Measurements from ENCODE around the gene FAM89B. TPM values are rescaled to one million over a fixed set of nuclear protein-coding genes. Genes with fewer than 3 reads are reported as not detected.

The FAM89B gene
- total and polyA plus RNA-seq, 3 donors from 2014 or later: 25.8 to 63.2 (median 59.9) TPM

GRCh38 chr11:65569973-65570918 lies 2.1 kb upstream of the FAM89B start, which contains the start of gene ZNRD2:
Gene ZNRD2, plus strand, starts transcription at chr11:65570477. Its CDS starts 15 bp downstream, at chr11:65570492.
- peaks cover 41% of the 10 kb centered on the region for H3K4me1 ChIP-seq
- DNase-seq: peak; percentile 99

GRCh38 chr11:65571420-65571819 lies 918 bp upstream of the FAM89B start:
- Histone ChIP-seq H3K9me3 (no peaks in the 10 kb centered on the region), H3K27me3 (no peaks in the 10 kb centered on the region), H3K4me3 (no peak overlapping the region), H3K27ac (peak overlapping the region in 1 of 2 donors; percentile 87), H3K4me1 (peaks cover 46% of the 10 kb centered on the region), H3K36me3 (ENCODE audit: low read depth, missing control alignments) (no peaks in the 10 kb centered on the region)
- intact Hi-C loops (cut with DNase I; ENCODE audit: low total_unique reads): no loop called here
- WGBS, 2 donors: 48 to 56% methylated on average over 4 to 9 of the region's 9 CpGs
- TF ChIP-seq POLR2A (IDR thresholded peaks at IDR 0.05) (no peak), CTCF (IDR thresholded peaks at IDR 0.05) (no peak)
- no peak for DNase-seq

More at GRCh38 chr11:65569973-65570918, 2.1 kb upstream of the FAM89B start, which contains the start of gene ZNRD2:
- Histone ChIP-seq H3K27me3 (no peaks in the 10 kb centered on the region), H3K27ac (peak within 1 kb of the TSS; percentile 88 to 89), H3K4me3 (peak within 1 kb of the TSS; percentile 75 to 93), H3K9me3 (no peaks in the 10 kb centered on the region), H3K36me3 (ENCODE audit: low read depth, missing control alignments) (no peaks in the 10 kb centered on the region)
- intact Hi-C loops (cut with DNase I; ENCODE audit: low total_unique reads): no loop called here
- WGBS, 2 donors: 0% methylated on average over 6 to 79 of the region's 89 CpGs
- TF ChIP-seq POLR2A (IDR thresholded peaks at IDR 0.05): no peak
- peak; percentile 29 to 57 (median 40) for TF ChIP-seq CTCF (IDR thresholded peaks at IDR 0.05)

GRCh38 chr11:65571940-65572339 lies 398 bp upstream of the FAM89B start:
- no peaks in the 10 kb centered on the region for H3K36me3 ChIP-seq (ENCODE audit: low read depth, missing control alignments)
- intact Hi-C loops (cut with DNase I; ENCODE audit: low total_unique reads): no loop called here
- peak overlapping the region; percentile 65 to 87 for H3K27ac ChIP-seq
- TF ChIP-seq POLR2A (IDR thresholded peaks at IDR 0.05) (no peak), CTCF (IDR thresholded peaks at IDR 0.05) (no peak)
- peaks cover 51% of the 10 kb centered on the region for H3K4me1 ChIP-seq
- WGBS, 2 donors: 7 to 22% methylated on average over 4 to 11 of the region's 11 CpGs
- H3K9me3 ChIP-seq: no peaks in the 10 kb centered on the region
- DNase-seq: no peak
- peak overlapping the region in 1 of 2 donors; percentile 69 for H3K4me3 ChIP-seq
- no peaks in the 10 kb centered on the region for H3K27me3 ChIP-seq

- Histone ChIP-seq H3K9me3 (no peaks in the 10 kb centered on the region), H3K4me3 (peak overlapping the region; percentile 68 to 69), H3K27me3 (no peaks in the 10 kb centered on the region), H3K4me1 (peaks cover 62% of the 10 kb centered on the region), H3K36me3 (ENCODE audit: low read depth, missing control alignments) (no peaks in the 10 kb centered on the region), H3K27ac (peak overlapping the region in 1 of 2 donors; percentile 92)
- WGBS, 2 donors: 26 to 27% methylated on average over 15 to 22 of the region's 22 CpGs
- DNase-seq: no peak
- TF ChIP-seq POLR2A (IDR thresholded peaks at IDR 0.05): no peak
- no peak for TF ChIP-seq CTCF (IDR thresholded peaks at IDR 0.05)
- intact Hi-C loops (cut with DNase I; ENCODE audit: low total_unique reads): no loop called here
These were observed 1.2 kb downstream of the FAM89B start for GRCh38 chr11:65573391-65574079.
